ENCODE measurements around the gene LRRC4C. TPM values are rescaled to one million over a fixed set of nuclear protein-coding genes. Genes with fewer than 3 reads are reported as not detected.

LRRC4C gene
- total RNA-seq, 2 experiments from 2014 or later = not detected

DNA sequence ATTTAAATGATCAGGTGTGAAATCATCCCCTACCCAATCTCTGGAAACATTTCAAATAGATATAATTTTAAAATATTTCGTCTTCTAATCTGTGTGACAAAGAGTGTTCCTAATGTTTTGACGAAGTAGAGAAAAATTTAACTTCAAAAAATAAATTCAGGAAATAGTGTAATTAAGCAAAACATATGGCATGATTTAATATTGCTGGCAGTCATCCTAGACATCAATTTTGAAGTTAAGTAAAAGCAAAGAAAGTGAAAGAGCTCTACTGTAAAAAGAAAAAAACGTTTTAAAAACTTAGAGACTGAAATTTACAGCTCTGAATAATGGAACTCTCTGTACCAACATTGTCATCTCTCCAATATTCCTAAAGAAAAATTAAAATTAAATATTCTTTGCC is 1062.3 kb downstream of the LRRC4C start:
- no peak for ATAC-seq (ENCODE audit: poor library complexity)
- H3K27me3 ChIP-seq (ENCODE audit: control insufficient read depth in 1 of 2, insufficient read depth in 2 of 2, low read length in 2 of 2) = no peaks in the 10 kb centered on the region
- POLR2A ChIA-PET = no interaction called here
- H3K36me3 ChIP-seq (ENCODE audit: insufficient read depth, low read length) = no peaks in the 10 kb centered on the region
- intact Hi-C loops (cut with DNase I, micrococcal nuclease) = no loop called here
- no peaks in the 10 kb centered on the region for H3K36me3 Mint-ChIP-seq (ENCODE audit: low read depth)
- CTCF ChIA-PET = no interaction called here
- no peaks in the 10 kb centered on the region for H3K4me1 ChIP-seq (ENCODE audit: insufficient read depth, low read length)
- no peaks in the 10 kb centered on the region for H3K4me1 Mint-ChIP-seq (ENCODE audit: low read depth)
- peaks cover 11% of the 10 kb centered on the region for H3K9me3 Mint-ChIP-seq
- no peaks in the 10 kb centered on the region for H3K27me3 Mint-ChIP-seq
- H3K4me3 Mint-ChIP-seq = no peak overlapping the region
- no peak overlapping the region for H3K27ac Mint-ChIP-seq
- H3K9me3 ChIP-seq (ENCODE audit: control insufficient read depth in 1 of 2, insufficient read depth in 1 of 2, low read length in 2 of 2) = no peaks in the 10 kb centered on the region
- TF ChIP-seq, protein P1, sequence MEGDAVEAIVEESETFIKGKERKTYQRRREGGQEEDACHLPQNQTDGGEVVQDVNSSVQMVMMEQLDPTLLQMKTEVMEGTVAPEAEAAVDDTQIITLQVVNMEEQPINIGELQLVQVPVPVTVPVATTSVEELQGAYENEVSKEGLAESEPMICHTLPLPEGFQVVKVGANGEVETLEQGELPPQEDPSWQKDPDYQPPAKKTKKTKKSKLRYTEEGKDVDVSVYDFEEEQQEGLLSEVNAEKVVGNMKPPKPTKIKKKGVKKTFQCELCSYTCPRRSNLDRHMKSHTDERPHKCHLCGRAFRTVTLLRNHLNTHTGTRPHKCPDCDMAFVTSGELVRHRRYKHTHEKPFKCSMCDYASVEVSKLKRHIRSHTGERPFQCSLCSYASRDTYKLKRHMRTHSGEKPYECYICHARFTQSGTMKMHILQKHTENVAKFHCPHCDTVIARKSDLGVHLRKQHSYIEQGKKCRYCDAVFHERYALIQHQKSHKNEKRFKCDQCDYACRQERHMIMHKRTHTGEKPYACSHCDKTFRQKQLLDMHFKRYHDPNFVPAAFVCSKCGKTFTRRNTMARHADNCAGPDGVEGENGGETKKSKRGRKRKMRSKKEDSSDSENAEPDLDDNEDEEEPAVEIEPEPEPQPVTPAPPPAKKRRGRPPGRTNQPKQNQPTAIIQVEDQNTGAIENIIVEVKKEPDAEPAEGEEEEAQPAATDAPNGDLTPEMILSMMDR (IDR thresholded peaks at IDR 0.05) = no peak
- no peak overlapping the region for H3K27ac ChIP-seq (ENCODE audit: low read depth in 1 of 2, low read length in 2 of 2)
- DNase-seq = no peak
- no peak overlapping the region for H3K4me3 ChIP-seq (ENCODE audit: low read length)

- DNase-seq = no peak
- Histone ChIP-seq H3K36me3 (ENCODE audit: insufficient read depth, low read length) (no peaks in the 10 kb centered on the region), H3K27ac (ENCODE audit: low read depth in 1 of 2, low read length in 2 of 2) (no peak overlapping the region), H3K4me1 (ENCODE audit: insufficient read depth, low read length) (no peaks in the 10 kb centered on the region), H3K9me3 (ENCODE audit: control insufficient read depth in 1 of 2, insufficient read depth in 1 of 2, low read length in 2 of 2) (no peaks in the 10 kb centered on the region), H3K27me3 (ENCODE audit: control insufficient read depth in 1 of 2, insufficient read depth in 2 of 2, low read length in 2 of 2) (no peaks in the 10 kb centered on the region), H3K4me3 (ENCODE audit: low read length) (no peak overlapping the region)
- CTCF ChIA-PET = no interaction called here
- no peak overlapping the region for H3K4me3 Mint-ChIP-seq
- intact Hi-C loops (cut with DNase I, micrococcal nuclease) = no loop called here
- H3K36me3 Mint-ChIP-seq (ENCODE audit: low read depth) = no peaks in the 10 kb centered on the region
- TF ChIP-seq, protein P1 (IDR thresholded peaks at IDR 0.05) = no peak
- no peaks in the 10 kb centered on the region for H3K4me1 Mint-ChIP-seq (ENCODE audit: low read depth)
- H3K27me3 Mint-ChIP-seq = no peaks in the 10 kb centered on the region
- no peak overlapping the region for H3K27ac Mint-ChIP-seq
- POLR2A ChIA-PET = no interaction called here
- ATAC-seq (ENCODE audit: poor library complexity) = no peak
- H3K9me3 Mint-ChIP-seq = peaks cover 8% of the 10 kb centered on the region
Observed at GRCh38 chr11:40393511-40393910, 1065.9 kb downstream of the LRRC4C start.

GRCh38 chr11:40391679-40392078 is 1067.8 kb downstream of the LRRC4C start:
- Histone ChIP-seq H3K27ac (ENCODE audit: low read depth in 1 of 2, low read length in 2 of 2) (no peak overlapping the region), H3K36me3 (ENCODE audit: insufficient read depth, low read length) (no peaks in the 10 kb centered on the region), H3K27me3 (ENCODE audit: control insufficient read depth in 1 of 2, insufficient read depth in 2 of 2, low read length in 2 of 2) (no peaks in the 10 kb centered on the region), H3K9me3 (ENCODE audit: control insufficient read depth in 1 of 2, insufficient read depth in 1 of 2, low read length in 2 of 2) (no peaks in the 10 kb centered on the region), H3K4me3 (ENCODE audit: low read length) (no peak overlapping the region), H3K4me1 (ENCODE audit: insufficient read depth, low read length) (no peaks in the 10 kb centered on the region)
- Mint-ChIP-seq H3K36me3 (ENCODE audit: low read depth) (no peaks in the 10 kb centered on the region), H3K9me3 (peaks cover 10% of the 10 kb centered on the region), H3K27me3 (no peaks in the 10 kb centered on the region), H3K4me3 (no peak overlapping the region), H3K27ac (no peak overlapping the region), H3K4me1 (ENCODE audit: low read depth) (no peaks in the 10 kb centered on the region)
- intact Hi-C loops (cut with DNase I, micrococcal nuclease) = no loop called here
- ChIA-PET POLR2A (no interaction called here), CTCF (no interaction called here)
- ATAC-seq (ENCODE audit: poor library complexity) (no peak), DNase-seq (no peak)
- TF ChIP-seq, protein P1 (IDR thresholded peaks at IDR 0.05) = no peak

Measured in CD4-positive, alpha-beta T cell (primary cell).